GM19193 (cell line): Measurements from ENCODE around the gene TNMD.

Experiments
- POLR2A ChIP-seq: IDR thresholded peaks from 4 replicates; pipeline ENCODE4 v1.6.1; 2011; ENCODE audit not compliant: insufficient read depth, insufficient read length; ENCODE audit errors: extremely low read depth

The TNMD gene

DNA sequence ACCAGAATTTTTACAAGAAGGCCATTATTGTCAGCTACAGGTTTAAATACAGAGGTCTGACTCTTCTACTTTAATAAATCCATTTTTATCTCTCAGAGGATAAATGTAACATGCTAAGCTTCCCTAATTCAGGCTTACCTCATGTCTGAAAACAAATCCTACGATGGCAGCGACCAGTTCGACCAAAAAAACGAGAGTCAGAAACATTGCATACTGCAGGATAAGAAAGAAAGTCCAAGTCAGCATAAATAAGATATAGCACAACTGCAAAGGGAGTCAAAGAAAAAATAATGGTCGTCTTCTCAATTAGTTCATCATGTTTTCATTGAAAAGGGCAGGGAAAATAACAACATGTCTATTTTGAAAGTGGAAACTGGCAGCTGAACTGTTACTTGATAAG lies 50.3 kb downstream of the TNMD start:
- TF ChIP-seq POLR2A = no peak

DNA sequence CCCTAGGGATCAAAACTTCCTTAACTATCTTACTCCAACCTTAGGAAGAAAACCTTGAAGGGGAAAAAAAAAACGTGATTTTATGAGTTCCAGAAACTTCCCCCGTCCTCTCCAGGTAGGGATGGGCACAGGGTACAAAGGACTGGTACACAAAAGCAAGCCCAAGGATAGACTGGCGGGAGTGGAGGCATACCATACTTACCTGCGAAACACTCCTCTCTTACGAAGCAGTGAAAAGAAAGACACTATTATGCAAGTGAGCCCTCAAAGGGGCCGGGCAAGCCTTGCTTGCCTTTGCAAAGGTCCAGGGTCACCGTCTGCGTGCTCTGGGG lies 51.2 kb downstream of the TNMD start:
- TF ChIP-seq POLR2A = no peak

DNA sequence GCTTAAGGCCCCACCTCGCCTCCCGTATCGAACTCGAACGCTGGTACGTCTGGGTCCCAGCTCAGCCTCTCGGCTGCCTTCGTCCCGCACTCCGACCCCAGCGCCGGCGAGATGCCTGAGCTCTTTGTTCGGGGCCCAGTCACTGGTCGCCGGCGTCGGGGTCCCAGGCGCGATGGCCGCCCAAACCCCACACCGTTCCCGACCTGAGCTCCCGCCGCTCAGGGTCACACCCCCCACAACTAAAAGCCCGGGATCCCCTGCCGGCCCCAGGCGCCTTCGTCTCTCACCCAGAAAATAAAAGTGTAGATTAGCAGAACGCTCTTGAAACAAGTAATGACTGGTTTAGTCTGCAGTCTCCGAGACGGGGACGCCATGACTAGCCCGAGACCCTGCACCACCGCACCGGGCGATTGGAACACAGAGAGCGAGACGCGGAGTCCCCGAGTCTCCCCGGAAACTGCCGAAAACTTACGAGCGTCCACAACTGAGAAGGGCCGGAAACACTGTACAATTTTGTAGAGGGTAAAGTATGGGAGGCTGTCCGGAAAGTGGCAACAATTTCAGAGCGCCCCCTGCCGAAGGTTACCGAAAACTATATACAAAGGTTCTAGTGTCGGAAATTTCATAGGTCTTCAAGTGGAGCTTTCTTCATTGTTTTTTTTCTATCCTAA lies 51.7 kb downstream of the TNMD start, which contains the start of gene TSPAN6:
TSS of gene TSPAN6 (minus strand) at position 486 of the 671 bp plus-strand sequence. CDS start at position 374, 112 bp downstream.
- TF ChIP-seq POLR2A = no peak

DNA sequence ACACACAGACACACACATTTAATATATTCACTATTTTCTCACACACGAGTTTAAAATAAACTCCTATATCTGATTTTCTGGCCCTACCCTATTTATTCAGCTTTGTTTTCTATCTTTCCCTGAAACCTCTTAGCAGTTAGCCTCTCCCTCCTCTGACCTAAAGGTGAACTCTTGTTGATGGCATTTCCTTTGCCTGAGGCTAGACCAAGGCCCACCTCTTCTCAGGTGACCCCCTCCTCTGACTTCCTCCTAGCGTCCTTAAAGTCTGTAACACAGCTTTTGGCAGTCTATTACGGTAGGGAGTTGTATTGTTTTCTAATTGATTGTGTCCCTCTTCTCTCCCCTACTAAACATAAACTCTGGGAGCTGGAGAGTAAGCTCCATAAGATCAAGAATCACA lies 57.6 kb downstream of the TNMD start:
- TF ChIP-seq POLR2A = no peak

DNA sequence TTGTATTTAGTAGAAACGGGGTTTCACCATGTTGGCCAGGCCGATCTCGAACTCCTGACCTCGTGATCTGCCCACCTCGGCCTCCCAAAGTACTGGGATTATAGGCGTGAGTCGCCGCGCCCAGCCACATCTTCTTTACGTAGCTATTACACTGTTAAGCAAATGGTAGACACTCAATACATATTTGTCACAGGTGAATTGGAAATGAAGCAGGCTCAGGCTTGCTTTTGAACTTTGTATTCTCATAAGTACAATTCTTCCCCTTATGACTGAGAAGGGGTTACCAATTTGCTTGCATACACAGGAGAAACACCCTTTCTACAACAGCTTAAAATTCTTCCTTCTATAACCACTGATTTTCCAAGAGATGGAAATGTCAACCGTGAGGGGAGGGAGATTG lies 58.5 kb downstream of the TNMD start:
- no peak for TF ChIP-seq POLR2A

DNA sequence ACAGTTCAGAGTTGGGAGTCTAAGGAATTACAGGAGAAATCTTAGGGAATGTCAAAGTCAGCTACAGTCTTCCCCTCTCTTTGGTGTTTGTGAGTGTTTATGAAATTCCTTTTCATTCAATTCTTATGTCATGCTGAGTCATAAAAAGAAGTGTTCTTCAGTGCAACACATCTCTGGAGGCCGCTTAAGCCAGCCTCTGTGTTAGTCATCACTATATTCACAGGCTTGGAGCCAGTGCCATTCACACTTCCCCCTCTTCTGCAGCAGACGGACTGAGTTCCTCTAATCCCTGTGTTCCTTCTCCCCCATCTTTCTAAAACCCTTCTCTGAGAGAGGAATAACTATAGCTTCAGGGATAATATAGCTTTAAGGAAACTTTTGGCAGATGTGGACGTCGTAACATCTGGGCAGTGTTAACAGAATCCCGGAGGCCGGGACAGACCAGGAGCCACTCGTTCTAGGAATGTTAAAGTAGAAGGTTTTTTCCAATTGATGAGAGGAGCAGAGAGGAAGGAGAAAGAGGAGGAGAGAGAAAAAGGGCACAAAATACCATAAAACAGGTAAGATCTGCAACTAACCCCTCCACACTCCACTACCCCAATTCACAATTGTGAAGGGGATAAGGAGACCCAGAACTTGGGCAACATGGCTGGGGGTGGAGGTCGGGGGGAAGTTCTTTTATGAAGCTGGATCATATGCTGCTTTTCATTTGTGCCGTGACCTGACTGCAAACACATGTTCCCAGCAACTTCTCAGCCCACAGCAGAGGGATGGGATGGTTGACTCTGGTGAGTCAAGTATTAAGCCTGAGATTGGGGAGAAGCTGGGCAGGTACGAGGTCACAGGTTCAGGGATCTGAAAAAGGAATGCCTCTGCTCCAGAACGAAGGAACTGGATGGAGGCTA lies 59.5 kb downstream of the TNMD start, which contains the start of gene SRPX2:
TSS of gene SRPX2 (plus strand) at position 244 of the 905 bp plus-strand sequence. CDS start 2,124 bp downstream, outside the sequence.
- no peak for TF ChIP-seq POLR2A

DNA sequence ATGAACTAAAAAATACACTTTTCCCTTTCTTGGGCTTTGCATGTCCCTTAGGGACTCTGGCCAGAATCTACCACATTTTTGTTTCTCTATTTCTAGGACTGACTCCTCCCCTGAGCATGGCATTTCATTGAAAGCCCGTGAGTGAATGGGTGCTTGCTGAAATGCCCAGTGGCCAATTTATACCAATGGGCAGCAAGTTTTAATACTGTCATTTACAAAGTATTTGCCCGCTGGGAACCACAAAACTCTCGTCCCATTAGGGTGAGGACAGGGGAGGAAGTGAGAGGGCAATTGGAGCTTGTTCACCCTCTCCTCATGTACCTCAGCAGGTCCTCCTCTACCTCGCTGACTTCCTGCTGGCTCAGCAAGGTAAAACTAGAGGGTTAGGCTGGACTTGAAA lies 60.4 kb downstream of the TNMD start:
- TF ChIP-seq POLR2A = no peak

DNA sequence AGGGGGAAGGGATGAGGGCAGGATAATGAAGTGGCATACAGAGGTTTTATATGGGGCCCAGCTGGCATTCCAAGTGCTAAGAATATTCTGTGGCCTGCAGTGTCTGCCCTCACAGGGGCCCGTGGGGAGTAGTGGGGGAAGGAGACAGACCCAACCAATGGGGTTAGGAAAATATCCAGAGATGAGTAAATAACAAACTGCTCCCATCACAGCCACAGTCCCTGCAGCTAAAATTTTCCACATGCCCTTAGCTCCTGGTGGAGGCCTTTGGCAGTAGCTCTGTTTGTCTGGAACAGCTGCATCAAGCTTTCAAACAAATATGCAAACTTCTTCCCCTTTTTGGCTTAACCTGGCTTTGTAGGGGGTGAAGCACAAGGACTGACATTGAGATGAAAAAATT lies 62.4 kb downstream of the TNMD start:
- TF ChIP-seq POLR2A = no peak

DNA sequence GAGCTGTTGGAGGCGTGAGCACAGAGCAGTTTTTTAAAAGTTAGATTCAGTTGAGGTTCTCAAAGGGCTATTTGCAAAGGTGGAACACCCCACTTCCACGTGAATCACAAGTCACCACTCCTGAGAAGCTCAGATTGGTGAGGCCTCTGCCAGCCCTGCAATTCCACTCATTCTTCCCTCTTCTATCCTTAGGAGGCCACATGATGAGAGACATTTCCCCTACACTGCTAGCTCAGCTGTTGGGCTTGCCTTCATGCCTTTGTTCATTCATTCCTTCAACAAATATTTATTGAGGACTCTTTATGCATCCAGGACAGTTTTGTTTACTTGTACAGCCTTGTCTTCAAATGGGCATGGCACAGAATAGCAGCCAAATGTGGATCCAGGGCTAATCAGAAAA lies 63.0 kb downstream of the TNMD start:
- no peak for TF ChIP-seq POLR2A

DNA sequence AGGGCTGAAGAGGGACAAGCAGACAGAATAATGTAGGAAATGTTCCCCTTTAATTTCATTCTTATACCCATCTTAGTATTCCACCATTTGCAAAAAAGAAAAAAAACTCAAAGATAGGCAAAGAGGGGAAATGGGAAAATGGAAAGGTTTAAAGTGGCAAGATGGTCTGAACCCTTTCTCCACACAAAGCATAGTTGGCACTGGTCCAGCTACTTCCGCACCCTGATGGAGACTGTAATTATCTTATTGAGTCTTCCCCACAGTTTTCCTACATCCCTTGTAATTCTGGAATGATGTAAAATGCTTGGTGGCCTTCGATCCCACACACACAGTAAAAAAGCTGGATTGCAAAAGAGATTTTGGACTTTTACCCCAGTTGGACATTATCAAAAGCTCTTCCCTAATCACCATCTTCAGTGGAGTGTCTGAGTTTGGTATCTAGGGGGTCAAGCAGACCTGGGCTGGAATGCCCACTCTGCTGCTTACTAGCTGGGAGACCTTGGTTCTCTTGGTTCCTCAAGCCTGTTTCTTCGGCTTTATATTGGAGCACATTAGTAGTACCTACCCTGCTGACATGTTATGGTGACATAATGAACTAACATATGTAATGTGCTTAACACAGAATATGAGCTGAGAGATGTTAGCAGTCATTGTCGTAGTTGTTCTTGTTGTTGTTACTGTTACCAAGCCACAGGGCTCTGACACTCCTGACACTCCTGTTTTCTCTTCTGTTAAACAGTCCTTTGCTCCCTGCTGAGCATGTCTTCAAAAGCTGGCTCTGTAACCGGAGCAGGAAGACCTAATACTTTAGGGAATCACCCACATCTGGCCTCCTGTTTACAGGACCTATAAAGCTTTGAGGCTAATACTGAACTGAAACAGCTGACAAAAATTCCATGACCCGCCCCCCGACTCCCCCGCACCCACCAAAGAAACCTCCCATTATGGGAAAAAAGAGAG lies 64.0 kb downstream of the TNMD start:
- no peak for TF ChIP-seq POLR2A
